Measurements from ENCODE around the gene ELMOD3. TPM values are rescaled to one million over a fixed set of nuclear protein-coding genes. Genes with fewer than 3 reads are reported as not detected.

The ELMOD3 gene
- polyA plus RNA-seq, 1 donor from 2014 or later, result 39.7 TPM

DNA sequence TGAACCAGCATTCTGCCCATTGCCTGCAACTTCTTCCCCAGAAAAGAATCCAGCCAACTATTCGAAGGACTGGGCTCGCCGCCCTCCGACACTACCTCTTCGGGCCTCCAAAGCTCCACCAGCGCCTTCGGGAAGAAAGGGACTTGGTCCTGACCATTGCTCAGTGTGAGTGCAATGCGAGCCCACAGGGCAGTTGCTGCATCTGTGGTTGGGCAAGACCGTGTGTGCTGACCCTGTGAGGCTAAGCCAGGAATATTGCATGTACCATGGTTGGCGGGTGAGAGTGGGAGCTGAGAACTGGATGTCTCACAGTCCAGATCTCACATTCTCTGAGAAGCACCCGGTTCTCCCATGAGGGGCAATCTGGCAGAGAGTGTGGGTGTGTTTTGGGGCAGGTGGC, 16.5 kb downstream of the ELMOD3 start:
- H3K79me2 ChIP-seq (replicated peaks; ENCODE audit: insufficient read depth, low read length), result no peaks in the 10 kb centered on the region
- no peak overlapping the region for H3K9ac ChIP-seq (ENCODE audit: low read length)
- TF ChIP-seq TAF1 (IDR thresholded peaks at IDR 0.05; ENCODE audit: low read depth), result no peak
- no peak for TF ChIP-seq MXI1 (conservative IDR thresholded peaks at IDR 0.05; ENCODE audit: poor library complexity, severe bottlenecking)
- TF ChIP-seq POLR2AphosphoS5 (IDR thresholded peaks at IDR 0.05), result no peak
- TF ChIP-seq, protein P1, sequence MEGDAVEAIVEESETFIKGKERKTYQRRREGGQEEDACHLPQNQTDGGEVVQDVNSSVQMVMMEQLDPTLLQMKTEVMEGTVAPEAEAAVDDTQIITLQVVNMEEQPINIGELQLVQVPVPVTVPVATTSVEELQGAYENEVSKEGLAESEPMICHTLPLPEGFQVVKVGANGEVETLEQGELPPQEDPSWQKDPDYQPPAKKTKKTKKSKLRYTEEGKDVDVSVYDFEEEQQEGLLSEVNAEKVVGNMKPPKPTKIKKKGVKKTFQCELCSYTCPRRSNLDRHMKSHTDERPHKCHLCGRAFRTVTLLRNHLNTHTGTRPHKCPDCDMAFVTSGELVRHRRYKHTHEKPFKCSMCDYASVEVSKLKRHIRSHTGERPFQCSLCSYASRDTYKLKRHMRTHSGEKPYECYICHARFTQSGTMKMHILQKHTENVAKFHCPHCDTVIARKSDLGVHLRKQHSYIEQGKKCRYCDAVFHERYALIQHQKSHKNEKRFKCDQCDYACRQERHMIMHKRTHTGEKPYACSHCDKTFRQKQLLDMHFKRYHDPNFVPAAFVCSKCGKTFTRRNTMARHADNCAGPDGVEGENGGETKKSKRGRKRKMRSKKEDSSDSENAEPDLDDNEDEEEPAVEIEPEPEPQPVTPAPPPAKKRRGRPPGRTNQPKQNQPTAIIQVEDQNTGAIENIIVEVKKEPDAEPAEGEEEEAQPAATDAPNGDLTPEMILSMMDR (IDR thresholded peaks at IDR 0.05; ENCODE audit: poor library complexity, severe bottlenecking), result no peak
- no peak for TF ChIP-seq RAD21 (conservative IDR thresholded peaks at IDR 0.05)
- TF ChIP-seq EP300 (conservative IDR thresholded peaks at IDR 0.05; ENCODE audit: poor library complexity, severe bottlenecking), result no peak
- no peak for TF ChIP-seq SMC3 (conservative IDR thresholded peaks at IDR 0.05; ENCODE audit: poor library complexity)
- TF ChIP-seq EZH2 (IDR thresholded peaks at IDR 0.05; ENCODE audit: borderline replicate concordance, insufficient read depth, low read length, poor library complexity, severe bottlenecking), result no peak
- TF ChIP-seq, protein P2, sequence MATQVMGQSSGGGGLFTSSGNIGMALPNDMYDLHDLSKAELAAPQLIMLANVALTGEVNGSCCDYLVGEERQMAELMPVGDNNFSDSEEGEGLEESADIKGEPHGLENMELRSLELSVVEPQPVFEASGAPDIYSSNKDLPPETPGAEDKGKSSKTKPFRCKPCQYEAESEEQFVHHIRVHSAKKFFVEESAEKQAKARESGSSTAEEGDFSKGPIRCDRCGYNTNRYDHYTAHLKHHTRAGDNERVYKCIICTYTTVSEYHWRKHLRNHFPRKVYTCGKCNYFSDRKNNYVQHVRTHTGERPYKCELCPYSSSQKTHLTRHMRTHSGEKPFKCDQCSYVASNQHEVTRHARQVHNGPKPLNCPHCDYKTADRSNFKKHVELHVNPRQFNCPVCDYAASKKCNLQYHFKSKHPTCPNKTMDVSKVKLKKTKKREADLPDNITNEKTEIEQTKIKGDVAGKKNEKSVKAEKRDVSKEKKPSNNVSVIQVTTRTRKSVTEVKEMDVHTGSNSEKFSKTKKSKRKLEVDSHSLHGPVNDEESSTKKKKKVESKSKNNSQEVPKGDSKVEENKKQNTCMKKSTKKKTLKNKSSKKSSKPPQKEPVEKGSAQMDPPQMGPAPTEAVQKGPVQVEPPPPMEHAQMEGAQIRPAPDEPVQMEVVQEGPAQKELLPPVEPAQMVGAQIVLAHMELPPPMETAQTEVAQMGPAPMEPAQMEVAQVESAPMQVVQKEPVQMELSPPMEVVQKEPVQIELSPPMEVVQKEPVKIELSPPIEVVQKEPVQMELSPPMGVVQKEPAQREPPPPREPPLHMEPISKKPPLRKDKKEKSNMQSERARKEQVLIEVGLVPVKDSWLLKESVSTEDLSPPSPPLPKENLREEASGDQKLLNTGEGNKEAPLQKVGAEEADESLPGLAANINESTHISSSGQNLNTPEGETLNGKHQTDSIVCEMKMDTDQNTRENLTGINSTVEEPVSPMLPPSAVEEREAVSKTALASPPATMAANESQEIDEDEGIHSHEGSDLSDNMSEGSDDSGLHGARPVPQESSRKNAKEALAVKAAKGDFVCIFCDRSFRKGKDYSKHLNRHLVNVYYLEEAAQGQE (IDR thresholded peaks at IDR 0.05; ENCODE audit: borderline replicate concordance), result no peak
- H3F3A ChIP-seq (ENCODE audit: insufficient read depth, low read length, poor library complexity, severe bottlenecking), result no peaks in the 10 kb centered on the region
- no peaks in the 10 kb centered on the region for H3K9me3 ChIP-seq (ENCODE audit: low read length)
- no peaks in the 10 kb centered on the region for H3K36me3 ChIP-seq (ENCODE audit: insufficient read depth, low read length)
- no peak overlapping the region for H3K27ac ChIP-seq (ENCODE audit: low read length)
- H3K4me2 ChIP-seq (ENCODE audit: low read length), result no peak overlapping the region
- H4K20me1 ChIP-seq (ENCODE audit: insufficient read depth), result no peaks in the 10 kb centered on the region
- no peak overlapping the region for H2AFZ ChIP-seq (ENCODE audit: low read depth, low read length)
- H3K4me3 ChIP-seq (ENCODE audit: low read length), result no peak overlapping the region
- no peaks in the 10 kb centered on the region for H3K9me2 ChIP-seq (ENCODE audit: insufficient read depth, low read length)
- H3K27me3 ChIP-seq (ENCODE audit: insufficient read depth, low read depth, low read length), result no peaks in the 10 kb centered on the region

DNA sequence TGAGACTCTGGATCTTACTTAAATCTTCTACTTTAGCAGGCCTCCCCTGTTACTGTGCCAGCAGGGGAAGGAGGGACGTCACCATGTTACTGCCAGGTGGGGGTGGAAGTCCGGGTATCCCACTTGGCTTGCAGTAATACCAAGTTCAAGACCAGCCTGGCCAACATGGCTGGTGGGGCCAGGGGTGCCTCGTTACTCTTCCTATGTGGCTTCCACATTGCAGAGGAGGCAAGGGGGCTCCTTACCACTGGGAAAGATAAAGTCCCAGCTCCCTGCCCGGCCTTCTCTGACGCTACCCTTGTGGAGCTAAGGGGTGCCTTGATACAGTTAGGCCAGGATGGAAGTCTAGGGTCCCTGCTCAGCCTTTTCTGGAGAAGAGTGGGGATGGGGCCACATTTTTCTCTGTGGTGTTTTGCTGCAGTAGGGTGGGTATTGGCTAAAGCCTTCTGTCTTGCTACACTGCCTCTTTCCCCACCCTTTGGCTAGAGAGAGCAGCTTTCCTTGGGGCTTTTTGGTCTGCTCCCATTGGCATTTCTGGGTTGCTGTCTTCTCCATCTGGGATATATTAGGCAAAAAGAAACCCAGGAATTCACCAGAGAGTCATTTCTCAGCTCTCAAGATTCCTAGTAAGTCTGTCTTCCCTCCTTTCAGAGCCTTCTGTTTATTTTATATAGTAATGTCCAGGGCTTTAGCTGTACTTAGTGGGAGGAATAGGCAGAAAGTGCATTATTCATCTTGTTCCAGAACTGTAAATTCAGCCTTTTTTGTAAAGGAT, 21.9 kb downstream of the ELMOD3 start:
- H3K27me3 ChIP-seq (ENCODE audit: insufficient read depth, low read depth, low read length), result no peaks in the 10 kb centered on the region
- no peaks in the 10 kb centered on the region for H3K9me3 ChIP-seq (ENCODE audit: low read length)
- no peak overlapping the region for H3K4me3 ChIP-seq (ENCODE audit: low read length)
- H3K27ac ChIP-seq (ENCODE audit: low read length), result no peak overlapping the region
- no peaks in the 10 kb centered on the region for H3K36me3 ChIP-seq (ENCODE audit: insufficient read depth, low read length)
- no peaks in the 10 kb centered on the region for H3K9me2 ChIP-seq (ENCODE audit: insufficient read depth, low read length)
- H3K9ac ChIP-seq (ENCODE audit: low read length), result no peak overlapping the region
- H3F3A ChIP-seq (ENCODE audit: insufficient read depth, low read length, poor library complexity, severe bottlenecking), result no peaks in the 10 kb centered on the region
- no peak overlapping the region for H2AFZ ChIP-seq (ENCODE audit: low read depth, low read length)
- H3K79me2 ChIP-seq (replicated peaks; ENCODE audit: insufficient read depth, low read length), result no peaks in the 10 kb centered on the region
- H4K20me1 ChIP-seq (ENCODE audit: insufficient read depth), result no peaks in the 10 kb centered on the region
- TF ChIP-seq, protein P1 (IDR thresholded peaks at IDR 0.05; ENCODE audit: poor library complexity, severe bottlenecking), result no peak
- no peak for TF ChIP-seq TAF1 (IDR thresholded peaks at IDR 0.05; ENCODE audit: low read depth)
- TF ChIP-seq POLR2AphosphoS5 (IDR thresholded peaks at IDR 0.05), result no peak
- H3K4me2 ChIP-seq (ENCODE audit: low read length), result no peak overlapping the region

Measured in neural cell (in vitro differentiated cells).